Peyer's patch (tissue), 4 donors: ENCODE data around the gene SLC22A23. TPM values are rescaled to one million over a fixed set of nuclear protein-coding genes. Genes with fewer than 3 reads are reported as not detected.

Source experiments
- DNase-seq, 3 donors: peaks; one replicate each; pipeline ENCODE4 v3.0.0-alpha.2; 2017 to 2019
- H3K27ac ChIP-seq, 4 donors: fragments of 200-600 bp; sonication (generic); one replicate each; pipeline ENCODE4 v1.5.1; 2016 to 2019
- H3K27me3 ChIP-seq, 2 donors: fragments of 200-600 bp; sonication (generic); one replicate each; pipeline ENCODE4 v1.5.1; 2019
- H3K36me3 ChIP-seq, 3 donors: fragments of 200-600 bp; sonication (generic); one replicate each; pipeline ENCODE4 v1.5.1; 2016 to 2019
- H3K4me1 ChIP-seq, 4 donors: fragments of 200-600 bp; sonication (generic); one replicate each; pipeline ENCODE4 v1.5.1; 2016 to 2019
- H3K4me3 ChIP-seq, 4 donors: fragments of 200-600 bp; sonication (generic); 1 replicate in 3 of 4; 2 replicates in 1 of 4; pipeline ENCODE4 v1.5.1; 2016 to 2019; ENCODE audit warnings: mild to moderate bottlenecking in 1 of 4
- H3K9me3 ChIP-seq, 4 donors: fragments of 200-600 bp; sonication (generic); one replicate each; pipeline ENCODE4 v1.5.1; 2016 to 2019; ENCODE audit warnings: mild to moderate bottlenecking in 1 of 4
- CTCF ChIP-seq, 6 experiments: fragments of 450-650 bp in 4 of 6; fragments of 200-600 bp in 2 of 6; sonication (generic) in 1 of 6; IDR thresholded peaks; one replicate each; pipeline ENCODE4 v1.5.1; 2017 to 2019; ENCODE audit warnings: antibody characterized with exemption in 6 of 6, mild to moderate bottlenecking in 3 of 6, moderate library complexity in 1 of 6
- POLR2A ChIP-seq, 2 donors: fragments of 450-650 bp; IDR thresholded peaks; one replicate each; pipeline ENCODE4 v1.5.1; 2017; ENCODE audit warnings: antibody characterized with exemption in 2 of 2, mild to moderate bottlenecking in 2 of 2, moderate library complexity in 2 of 2
- total RNA-seq, 4 donors: library from RNA; depleted of rRNA; stranded (reverse); fragments of >200 nt; gene quantifications; one replicate each; pipeline ENCODE4 v1.1.0, GENCODE V29; 2016

SLC22A23 gene
- total RNA-seq, 4 donors from 2014 or later = 22.3 to 145 (median 91.6) TPM

GRCh38 chr6:3454273-3455010 lies 2.4 kb downstream of the SLC22A23 start:
- TF ChIP-seq CTCF (IDR thresholded peaks at IDR 0.05) (no peak), POLR2A (IDR thresholded peaks at IDR 0.05) (no peak)
- Histone ChIP-seq H3K27me3 (no peaks in the 10 kb centered on the region), H3K36me3 (no peaks in the 10 kb centered on the region), H3K4me1 (peaks cover 0 to 16% (median 13%) of the 10 kb centered on the region in 4 donors), H3K9me3 (no peaks in the 10 kb centered on the region), H3K27ac (peak overlapping the region in 2 of 4 donors; percentile 71 to 82), H3K4me3 (peak overlapping the region in 3 of 4 donors; percentile 51 to 79 (median 70))
- no peak for DNase-seq

GRCh38 chr6:3453413-3454272 lies 3.2 kb downstream of the SLC22A23 start:
- Histone ChIP-seq H3K4me1 (peaks cover 0 to 16% (median 13%) of the 10 kb centered on the region in 4 donors), H3K36me3 (no peaks in the 10 kb centered on the region), H3K9me3 (no peaks in the 10 kb centered on the region), H3K27me3 (no peaks in the 10 kb centered on the region), H3K27ac (no peak overlapping the region), H3K4me3 (peak overlapping the region in 2 of 4 donors; percentile 70 to 79)
- DNase-seq = no peak
- TF ChIP-seq POLR2A (IDR thresholded peaks at IDR 0.05) (no peak), CTCF (IDR thresholded peaks at IDR 0.05) (peak in 2 of 6 experiments; percentile 17)

- Histone ChIP-seq H3K4me1 (peaks cover 0 to 17% (median 11%) of the 10 kb centered on the region in 4 donors), H3K27ac (no peak overlapping the region), H3K4me3 (no peak overlapping the region), H3K27me3 (no peaks in the 10 kb centered on the region), H3K9me3 (no peaks in the 10 kb centered on the region), H3K36me3 (no peaks in the 10 kb centered on the region)
- no peak for TF ChIP-seq CTCF (IDR thresholded peaks at IDR 0.05)
- TF ChIP-seq POLR2A (IDR thresholded peaks at IDR 0.05) = no peak
- no peak for DNase-seq
Observed at GRCh38 chr6:3451498-3451897, 5.4 kb downstream of the SLC22A23 start.

GRCh38 chr6:3450888-3451287 lies 6.0 kb downstream of the SLC22A23 start:
- H3K27me3 ChIP-seq = no peaks in the 10 kb centered on the region
- TF ChIP-seq POLR2A (IDR thresholded peaks at IDR 0.05) (no peak), CTCF (IDR thresholded peaks at IDR 0.05) (no peak)
- H3K4me3 ChIP-seq = no peak overlapping the region
- no peak for DNase-seq
- H3K4me1 ChIP-seq = peaks cover 0 to 18% (median 9%) of the 10 kb centered on the region in 4 donors
- no peaks in the 10 kb centered on the region for H3K9me3 ChIP-seq
- H3K27ac ChIP-seq = no peak overlapping the region
- no peaks in the 10 kb centered on the region for H3K36me3 ChIP-seq

GRCh38 chr6:3449750-3450305 lies 7.0 kb downstream of the SLC22A23 start:
- H3K4me1 ChIP-seq = peaks cover 0 to 20% (median 0%) of the 10 kb centered on the region in 4 donors
- DNase-seq = no peak

More at GRCh38 chr6:3449750-3450305, 7.0 kb downstream of the SLC22A23 start:
- Histone ChIP-seq H3K4me3 (no peak overlapping the region), H3K27me3 (no peaks in the 10 kb centered on the region), H3K9me3 (no peaks in the 10 kb centered on the region), H3K36me3 (no peaks in the 10 kb centered on the region), H3K27ac (no peak overlapping the region)
- TF ChIP-seq CTCF (IDR thresholded peaks at IDR 0.05) = no peak
- no peak for TF ChIP-seq POLR2A (IDR thresholded peaks at IDR 0.05)
